HFFc6 (cell line): ENCODE measurements around the gene SLC47A2. TPM values are rescaled to one million over a fixed set of nuclear protein-coding genes. Genes with fewer than 3 reads are reported as not detected.
"Not testable (repeated sequence)": the region's sequence is repeated elsewhere in the genome, so short reads cannot be mapped to it uniquely, and the experiment has no call there.

ENCODE experiments used
- DNase-seq: peaks from one replicate; pipeline ENCODE4 v3.0.0-alpha.2; 2018
- H3K27ac Mint-ChIP-seq: 2 replicates; pipeline ENCODE4 v1.8.0; 2020; ENCODE audit warnings: mild to moderate bottlenecking, mixed read lengths
- H3K27me3 Mint-ChIP-seq: 2 replicates; pipeline ENCODE4 v1.8.0; 2021; ENCODE audit warnings: mild to moderate bottlenecking, moderate library complexity, mixed read lengths; ENCODE audit not compliant: insufficient read depth
- H3K36me3 Mint-ChIP-seq: 2 replicates; pipeline ENCODE4 v1.8.0; 2021; ENCODE audit warnings: low read depth, mixed read lengths
- H3K4me1 Mint-ChIP-seq: 2 replicates; pipeline ENCODE4 v1.8.0; 2020; ENCODE audit warnings: low read depth, mixed read lengths
- H3K4me3 Mint-ChIP-seq: 2 replicates; pipeline ENCODE4 v1.8.0; 2020; ENCODE audit warnings: mild to moderate bottlenecking, moderate library complexity, mixed read lengths
- H3K9me3 Mint-ChIP-seq: 2 replicates; pipeline ENCODE4 v1.8.0; 2020; ENCODE audit warnings: mild to moderate bottlenecking, mixed read lengths
- CTCF ChIP-seq: fragments of 200-600 bp; sonication (generic); IDR thresholded peaks from 2 replicates; pipeline ENCODE4 v1.5.0; 2021; ENCODE audit warnings: antibody characterized with exemption, mild to moderate bottlenecking
- total RNA-seq, 6 experiments: library from RNA; stranded (reverse); fragmentation: NEBNext Ultra II Directional; extraction: Animal tissue kit (Norgen Biotek cat#: 25700); gene quantifications; 2 replicates in 1 of 6; 3 replicates in 5 of 6; pipeline ENCODE4 v1.2.3, GENCODE V29; 2021

SLC47A2 gene
- total RNA-seq, 6 experiments from 2014 or later, result not detected

GRCh38 chr17:19686400-19687090 lies 29.8 kb downstream of the SLC47A2 start:
- peaks cover 3% of the 10 kb centered on the region; the same call in 1 of the 2 replicates for H3K4me1 Mint-ChIP-seq
- no peak for TF ChIP-seq CTCF
- H3K27ac Mint-ChIP-seq, result no peak overlapping the region
- H3K9me3 Mint-ChIP-seq, result no peaks in the 10 kb centered on the region
- no peak overlapping the region for H3K4me3 Mint-ChIP-seq
- no peak for DNase-seq
- H3K36me3 Mint-ChIP-seq, result no peaks in the 10 kb centered on the region
- H3K27me3 Mint-ChIP-seq, result peaks cover 22% of the 10 kb centered on the region

GRCh38 chr17:19684909-19685580 lies 31.3 kb downstream of the SLC47A2 start:
- H3K27me3 Mint-ChIP-seq, result peaks cover 19% of the 10 kb centered on the region
- not testable (repeated sequence) for H3K27ac Mint-ChIP-seq, DNase-seq, H3K36me3 Mint-ChIP-seq, H3K4me3 Mint-ChIP-seq, H3K9me3 Mint-ChIP-seq, H3K4me1 Mint-ChIP-seq

GRCh38 chr17:19683117-19683516 lies 33.3 kb downstream of the SLC47A2 start:
- Mint-ChIP-seq H3K4me3 (no peak overlapping the region), H3K27ac (no peak overlapping the region), H3K27me3 (peaks cover 16% of the 10 kb centered on the region), H3K9me3 (no peaks in the 10 kb centered on the region), H3K36me3 (no peaks in the 10 kb centered on the region), H3K4me1 (peaks cover 7% of the 10 kb centered on the region; the same call in 1 of the 2 replicates)
- DNase-seq, result no peak
- TF ChIP-seq CTCF, result no peak

- no peak for TF ChIP-seq CTCF
- H3K36me3 Mint-ChIP-seq, result no peaks in the 10 kb centered on the region
- no peaks in the 10 kb centered on the region for H3K9me3 Mint-ChIP-seq
- H3K4me1 Mint-ChIP-seq, result peaks cover 7% of the 10 kb centered on the region; the same call in 1 of the 2 replicates
- no peaks in the 10 kb centered on the region; the same call in 1 of the 2 replicates for H3K27me3 Mint-ChIP-seq
- no peak overlapping the region for H3K4me3 Mint-ChIP-seq
- no peak for DNase-seq
- H3K27ac Mint-ChIP-seq, result no peak overlapping the region
Observed at GRCh38 chr17:19678581-19679453, 37.6 kb downstream of the SLC47A2 start.

- H3K27ac Mint-ChIP-seq, result no peak overlapping the region
- H3K4me1 Mint-ChIP-seq, result peaks cover 7% of the 10 kb centered on the region; the same call in 1 of the 2 replicates
- no peak for TF ChIP-seq CTCF
- H3K9me3 Mint-ChIP-seq, result no peaks in the 10 kb centered on the region
- H3K27me3 Mint-ChIP-seq, result no peaks in the 10 kb centered on the region; the same call in 1 of the 2 replicates
- no peaks in the 10 kb centered on the region for H3K36me3 Mint-ChIP-seq
- H3K4me3 Mint-ChIP-seq, result no peak overlapping the region
- DNase-seq, result no peak
Observed at GRCh38 chr17:19677736-19678379, 38.5 kb downstream of the SLC47A2 start.
